SK-N-SH (cell line): ENCODE results near the gene LEMD1. TPM values are rescaled to one million over a fixed set of nuclear protein-coding genes. Genes with fewer than 3 reads are reported as not detected.

Experiments used
- CTCF ChIA-PET: fragments of 300-600, 350-600 bp; formaldehyde crosslinking; extraction: SDS; loops from one replicate; lab custom pipeline; 2021; lab: Yijun Ruan, JAX
- POLR2A ChIA-PET: fragments of 350-600 bp; sonication (Branson Sonifier 250); formaldehyde crosslinking; extraction: SDS; loops from one replicate; lab custom pipeline; 2020; ENCODE audit warnings: antibody characterized with exemption, inconsistent platforms; lab: Yijun Ruan, JAX
- DNase-seq: peaks from one replicate; pipeline ENCODE4 v3.0.0; 2012
- H2AFZ ChIP-seq: fragments of 200-600 bp; sonication (generic); 2 replicates; pipeline ENCODE4 v1.8.1; 2016; ENCODE audit warnings: antibody characterized with exemption, mild to moderate bottlenecking, low read depth
- H3F3A ChIP-seq: fragments of 200-600 bp; sonication (generic); replicated peaks from 2 replicates; pipeline ENCODE3; 2016; ENCODE audit warnings: antibody characterized with exemption, mild to moderate bottlenecking; ENCODE audit not compliant: insufficient read depth
- H3K27ac ChIP-seq, 2 experiments: fragments of 200-500 bp in 1 of 2; fragments of 200-600 bp in 1 of 2; sonication (Bioruptor generic) in 1 of 2; sonication (generic), shearing (Covaris generic) in 1 of 2; 2 replicates each; pipeline versions ENCODE4 v1.5.1 to v1.6.1; 2014 to 2016; ENCODE audit warnings: low read depth in 2 of 2, inconsistent platforms in 1 of 2, low read length in 1 of 2, mild to moderate bottlenecking in 1 of 2, mixed read lengths in 1 of 2
- H3K27me3 ChIP-seq: fragments of 200-600 bp; sonication (generic), shearing (Covaris generic); 2 replicates; pipeline ENCODE4 v1.6.1; 2016; ENCODE audit warnings: mixed run types; ENCODE audit not compliant: insufficient read depth
- H3K36me3 ChIP-seq, 2 experiments: fragments of 200-500 bp in 1 of 2; fragments of 200-600 bp in 1 of 2; sonication (Bioruptor generic) in 1 of 2; sonication (generic) in 1 of 2; replicated peaks in 1 of 2; 2 replicates each; pipeline versions ENCODE3 to v1.5.1; 2014 to 2016; ENCODE audit warnings: low read length in 1 of 2, mild to moderate bottlenecking in 1 of 2; ENCODE audit not compliant: insufficient read depth in 2 of 2, control insufficient read depth in 1 of 2
- H3K4me1 ChIP-seq, 2 experiments: fragments of 200-500 bp in 1 of 2; fragments of 200-600 bp in 1 of 2; sonication (Bioruptor generic) in 1 of 2; sonication (generic), shearing (Covaris generic) in 1 of 2; 2 replicates each; pipeline versions ENCODE4 v1.5.1 to v1.6.1; 2014 to 2016; ENCODE audit warnings: low read depth in 1 of 2, low read length in 1 of 2, mixed run types in 1 of 2; ENCODE audit not compliant: insufficient read depth in 2 of 2, control insufficient read depth in 1 of 2
- H3K4me2 ChIP-seq: fragments of 200-600 bp; sonication (generic), shearing (Covaris generic); 2 replicates; pipeline ENCODE4 v1.6.1; 2017; ENCODE audit warnings: mixed run types
- H3K4me3 ChIP-seq, 2 experiments: fragments of 200-500 bp in 1 of 2; fragments of 200-600 bp in 1 of 2; sonication (Bioruptor generic) in 1 of 2; sonication (generic), shearing (Covaris generic) in 1 of 2; 2 replicates each; pipeline versions ENCODE4 v1.5.1 to v1.8.1; 2014 to 2016; ENCODE audit warnings: low read depth in 2 of 2, inconsistent platforms in 1 of 2, low read length in 1 of 2, mild to moderate bottlenecking in 1 of 2, mixed read lengths in 1 of 2, moderate library complexity in 1 of 2
- H3K79me2 ChIP-seq: fragments of 200-600 bp; sonication (generic); 2 replicates; pipeline ENCODE4 v1.8.1; 2017; ENCODE audit warnings: mild to moderate bottlenecking; ENCODE audit not compliant: insufficient read depth
- H3K9ac ChIP-seq: fragments of 200-600 bp; sonication (generic); 2 replicates; pipeline ENCODE4 v1.6.1; 2017; ENCODE audit warnings: mixed run types
- H3K9me2 ChIP-seq: fragments of 200-600 bp; sonication (generic); 2 replicates; pipeline ENCODE4 v1.6.1; 2017; ENCODE audit warnings: mixed run types
- H3K9me3 ChIP-seq: fragments of 200-600 bp; sonication (generic); 2 replicates; pipeline ENCODE4 v1.6.1; 2017; ENCODE audit warnings: mixed run types, mild to moderate bottlenecking, moderate library complexity
- H4K20me1 ChIP-seq: fragments of 200-600 bp; sonication (generic); 2 replicates; pipeline ENCODE4 v1.6.1; 2017; ENCODE audit warnings: mild to moderate bottlenecking, mixed run types; ENCODE audit not compliant: insufficient read depth
- ELF1 ChIP-seq: IDR thresholded peaks from 2 replicates; pipeline ENCODE4 v1.4.0; 2012
- EZH2phosphoT487 ChIP-seq: fragments of 200-600 bp; sonication (generic); IDR thresholded peaks from 2 replicates; pipeline ENCODE4 v1.6.1; 2017; ENCODE audit warnings: low read depth, mixed run types, mild to moderate bottlenecking, antibody characterized with exemption, moderate library complexity, borderline replicate concordance
- FOXM1 ChIP-seq: IDR thresholded peaks from 2 replicates; pipeline ENCODE4 v1.4.0; 2012; ENCODE audit warnings: low read depth, mild to moderate bottlenecking
- GABPA ChIP-seq: IDR thresholded peaks from 2 replicates; pipeline ENCODE4 v1.4.0; 2012; ENCODE audit warnings: low read depth, mild to moderate bottlenecking
- MEF2A ChIP-seq: IDR thresholded peaks from 2 replicates; pipeline ENCODE4 v1.4.0; 2012; ENCODE audit warnings: low read depth, borderline replicate concordance
- NFIC ChIP-seq: IDR thresholded peaks from 2 replicates; pipeline ENCODE4 v1.4.0; 2012; ENCODE audit warnings: borderline replicate concordance
- POLR2AphosphoS5 ChIP-seq: IDR thresholded peaks from 2 replicates; pipeline ENCODE4 v1.6.1; 2012; ENCODE audit warnings: low read depth, low read length
- RCOR1 ChIP-seq: fragments of 150-350 bp; IDR thresholded peaks from 2 replicates; pipeline ENCODE4 v1.6.1; 2017; ENCODE audit warnings: antibody characterized with exemption, low read length
- SIN3A ChIP-seq: IDR thresholded peaks from 2 replicates; pipeline ENCODE4 v1.6.1; 2012; ENCODE audit warnings: low read depth, mild to moderate bottlenecking, low read length, moderate library complexity, borderline replicate concordance
- YY1 ChIP-seq: IDR thresholded peaks from 2 replicates; pipeline ENCODE4 v1.4.0; 2012; ENCODE audit warnings: low read depth, mild to moderate bottlenecking
- WGBS: methylation state at CpG from one replicate; pipeline ENCODE4 v1.1.6; 2017; ENCODE audit warnings: low lambda C conversion rate; 5-methylcytosine and 5-hydroxymethylcytosine counted together
- polyA plus RNA-seq, 3 experiments: library from polyadenylated mRNA; depleted of rRNA; stranded (reverse); fragments of >200 nt; gene quantifications; 2 replicates each; pipeline ENCODE4 v1.2.3, GENCODE V29; 2012
- TF ChIP-seq, protein P1 (sequence below): IDR thresholded peaks from 2 replicates; pipeline ENCODE4 v1.4.0; 2012; ENCODE audit warnings: low read depth, borderline replicate concordance
- TF ChIP-seq, protein P2 (sequence below): fragments of 150-350 bp; IDR thresholded peaks from 2 replicates; pipeline ENCODE4 v1.6.1; 2017; ENCODE audit warnings: antibody characterized with exemption, low read length, low read depth, borderline replicate concordance
- TF ChIP-seq, protein P3 (sequence below): IDR thresholded peaks from 2 replicates; pipeline ENCODE4 v1.4.0; 2012; ENCODE audit warnings: low read depth, borderline replicate concordance
- TF ChIP-seq, protein P4 (sequence below): fragments of 200-600 bp; sonication (generic); IDR thresholded peaks from 2 replicates; pipeline ENCODE4 v1.6.1; 2017; ENCODE audit warnings: antibody characterized with exemption, mild to moderate bottlenecking, moderate library complexity

Gene LEMD1
- polyA plus RNA-seq, 1 of the 3 experiments (the other 2 are of a cell fraction): not detected

DNA sequence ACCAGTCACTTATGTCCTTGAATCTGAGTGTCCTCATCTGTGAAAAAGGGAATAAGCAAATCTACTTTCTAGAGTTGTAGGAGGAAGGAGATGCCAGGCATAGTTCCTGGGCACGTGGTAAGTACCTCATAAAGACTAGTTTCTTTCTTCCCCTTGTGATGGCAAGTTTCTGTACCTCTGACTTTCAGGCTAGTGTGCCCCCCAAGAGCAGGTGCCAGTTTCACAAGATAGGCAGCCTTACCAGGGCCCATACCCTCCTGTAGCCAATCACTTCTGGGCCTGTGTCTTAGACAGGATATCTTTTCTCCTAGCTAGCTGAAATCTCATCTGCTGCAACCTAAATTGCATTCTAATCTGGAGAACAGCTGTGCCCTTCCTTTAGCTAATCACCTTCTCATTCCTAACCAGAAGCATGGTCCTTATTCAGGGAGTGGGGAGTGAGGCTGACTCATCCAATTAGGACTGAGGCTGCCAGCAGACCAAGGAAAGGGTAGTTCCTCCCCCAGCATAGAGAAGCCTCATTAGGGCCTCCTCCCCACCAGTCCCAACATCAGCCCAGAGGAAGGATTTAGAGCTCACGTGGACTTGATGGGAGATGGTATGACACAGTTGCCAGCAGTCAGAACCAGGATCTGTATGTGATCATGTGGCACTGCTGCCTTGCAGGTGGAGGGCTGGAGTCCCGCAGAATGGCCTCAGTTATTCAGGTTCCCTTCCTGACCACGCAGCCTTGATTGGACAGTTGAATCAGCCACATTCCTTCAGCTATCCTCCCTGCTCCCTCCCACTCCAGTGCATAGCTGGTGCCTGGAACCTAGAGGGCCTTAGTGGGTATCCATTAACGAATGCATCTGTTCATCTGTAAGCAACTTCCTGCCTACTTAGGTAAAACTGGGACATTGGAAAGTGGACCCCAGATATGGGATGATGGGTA lies 73.0 kb downstream of the LEMD1 start (continued):
- TF ChIP-seq, protein P1, sequence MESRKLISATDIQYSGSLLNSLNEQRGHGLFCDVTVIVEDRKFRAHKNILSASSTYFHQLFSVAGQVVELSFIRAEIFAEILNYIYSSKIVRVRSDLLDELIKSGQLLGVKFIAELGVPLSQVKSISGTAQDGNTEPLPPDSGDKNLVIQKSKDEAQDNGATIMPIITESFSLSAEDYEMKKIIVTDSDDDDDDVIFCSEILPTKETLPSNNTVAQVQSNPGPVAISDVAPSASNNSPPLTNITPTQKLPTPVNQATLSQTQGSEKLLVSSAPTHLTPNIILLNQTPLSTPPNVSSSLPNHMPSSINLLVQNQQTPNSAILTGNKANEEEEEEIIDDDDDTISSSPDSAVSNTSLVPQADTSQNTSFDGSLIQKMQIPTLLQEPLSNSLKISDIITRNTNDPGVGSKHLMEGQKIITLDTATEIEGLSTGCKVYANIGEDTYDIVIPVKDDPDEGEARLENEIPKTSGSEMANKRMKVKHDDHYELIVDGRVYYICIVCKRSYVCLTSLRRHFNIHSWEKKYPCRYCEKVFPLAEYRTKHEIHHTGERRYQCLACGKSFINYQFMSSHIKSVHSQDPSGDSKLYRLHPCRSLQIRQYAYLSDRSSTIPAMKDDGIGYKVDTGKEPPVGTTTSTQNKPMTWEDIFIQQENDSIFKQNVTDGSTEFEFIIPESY: no peak
- TF ChIP-seq EZH2phosphoT487 (no peak), POLR2AphosphoS5 (no peak), RCOR1 (no peak)
- TF ChIP-seq, protein P2, sequence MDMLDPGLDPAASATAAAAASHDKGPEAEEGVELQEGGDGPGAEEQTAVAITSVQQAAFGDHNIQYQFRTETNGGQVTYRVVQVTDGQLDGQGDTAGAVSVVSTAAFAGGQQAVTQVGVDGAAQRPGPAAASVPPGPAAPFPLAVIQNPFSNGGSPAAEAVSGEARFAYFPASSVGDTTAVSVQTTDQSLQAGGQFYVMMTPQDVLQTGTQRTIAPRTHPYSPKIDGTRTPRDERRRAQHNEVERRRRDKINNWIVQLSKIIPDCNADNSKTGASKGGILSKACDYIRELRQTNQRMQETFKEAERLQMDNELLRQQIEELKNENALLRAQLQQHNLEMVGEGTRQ: no peak
- TF ChIP-seq, protein P3, sequence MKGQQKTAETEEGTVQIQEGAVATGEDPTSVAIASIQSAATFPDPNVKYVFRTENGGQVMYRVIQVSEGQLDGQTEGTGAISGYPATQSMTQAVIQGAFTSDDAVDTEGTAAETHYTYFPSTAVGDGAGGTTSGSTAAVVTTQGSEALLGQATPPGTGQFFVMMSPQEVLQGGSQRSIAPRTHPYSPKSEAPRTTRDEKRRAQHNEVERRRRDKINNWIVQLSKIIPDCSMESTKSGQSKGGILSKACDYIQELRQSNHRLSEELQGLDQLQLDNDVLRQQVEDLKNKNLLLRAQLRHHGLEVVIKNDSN: no peak

DNA sequence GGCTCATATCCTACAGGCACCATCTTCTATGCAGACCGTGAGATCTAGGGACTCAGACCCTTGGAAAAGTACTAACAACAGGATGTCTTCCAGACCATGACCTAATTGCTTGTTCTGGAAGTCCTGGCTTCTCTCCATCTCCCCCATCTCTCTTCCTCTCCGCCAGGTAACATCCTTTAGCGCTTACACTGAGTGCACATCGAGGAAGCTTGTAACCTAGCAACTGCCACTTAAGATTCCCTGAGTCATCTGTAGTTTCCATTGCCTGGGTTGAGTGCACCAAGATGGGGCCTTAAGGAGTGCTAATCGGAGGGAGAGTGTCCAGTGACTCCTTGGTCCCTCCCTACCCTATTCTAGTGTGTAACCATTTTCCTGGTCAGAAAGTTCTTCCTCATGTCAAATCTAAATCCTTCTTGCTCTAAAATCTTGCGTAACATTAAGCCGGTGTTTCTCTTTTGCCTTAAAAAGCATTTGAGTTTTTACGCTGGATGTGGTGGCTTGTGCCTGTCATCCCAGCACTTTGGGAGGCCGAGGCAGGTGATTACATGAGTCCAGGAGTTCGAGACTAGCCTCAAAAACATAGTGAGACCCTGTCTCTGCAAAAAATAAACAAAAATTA lies 74.8 kb downstream of the LEMD1 start:
- no peak overlapping the region for H2AFZ ChIP-seq
- no peak overlapping the region for H3K9ac ChIP-seq
- 72% methylated on average over 10 of the region's 10 CpGs for WGBS
- DNase-seq: no peak
- no peak for TF ChIP-seq FOXM1
- TF ChIP-seq YY1: no peak
- TF ChIP-seq, protein P2: no peak
- no peak for TF ChIP-seq GABPA
- TF ChIP-seq SIN3A: no peak
- TF ChIP-seq, protein P4, sequence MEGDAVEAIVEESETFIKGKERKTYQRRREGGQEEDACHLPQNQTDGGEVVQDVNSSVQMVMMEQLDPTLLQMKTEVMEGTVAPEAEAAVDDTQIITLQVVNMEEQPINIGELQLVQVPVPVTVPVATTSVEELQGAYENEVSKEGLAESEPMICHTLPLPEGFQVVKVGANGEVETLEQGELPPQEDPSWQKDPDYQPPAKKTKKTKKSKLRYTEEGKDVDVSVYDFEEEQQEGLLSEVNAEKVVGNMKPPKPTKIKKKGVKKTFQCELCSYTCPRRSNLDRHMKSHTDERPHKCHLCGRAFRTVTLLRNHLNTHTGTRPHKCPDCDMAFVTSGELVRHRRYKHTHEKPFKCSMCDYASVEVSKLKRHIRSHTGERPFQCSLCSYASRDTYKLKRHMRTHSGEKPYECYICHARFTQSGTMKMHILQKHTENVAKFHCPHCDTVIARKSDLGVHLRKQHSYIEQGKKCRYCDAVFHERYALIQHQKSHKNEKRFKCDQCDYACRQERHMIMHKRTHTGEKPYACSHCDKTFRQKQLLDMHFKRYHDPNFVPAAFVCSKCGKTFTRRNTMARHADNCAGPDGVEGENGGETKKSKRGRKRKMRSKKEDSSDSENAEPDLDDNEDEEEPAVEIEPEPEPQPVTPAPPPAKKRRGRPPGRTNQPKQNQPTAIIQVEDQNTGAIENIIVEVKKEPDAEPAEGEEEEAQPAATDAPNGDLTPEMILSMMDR: no peak
- TF ChIP-seq ELF1: no peak
- TF ChIP-seq NFIC: no peak
- no peak for TF ChIP-seq MEF2A
- H3K4me2 ChIP-seq: no peak overlapping the region
- POLR2A ChIA-PET: no interaction called here
- H3K9me3 ChIP-seq: no peaks in the 10 kb centered on the region
- no peaks in the 10 kb centered on the region for H3K79me2 ChIP-seq
- H3K4me1 ChIP-seq: peaks cover 0 to 8% of the 10 kb centered on the region in 2 experiments; a peak in 1 of 4 replicates
- CTCF ChIA-PET: interaction anchor here (1.2 to 9.5 kb wide), 5 partner anchors 11 to 182 kb away, joined by 3 to 79 read pairs (median 8); no protein-coding TSS in a partner anchor
- H3K36me3 ChIP-seq: no peaks in the 10 kb centered on the region
- no peak overlapping the region for H3K27ac ChIP-seq
- no peaks in the 10 kb centered on the region for H3F3A ChIP-seq
- no peak overlapping the region for H3K4me3 ChIP-seq
- no peaks in the 10 kb centered on the region for H3K9me2 ChIP-seq
- peaks cover 11% of the 10 kb centered on the region; the same call in 1 of the 2 replicates for H3K27me3 ChIP-seq
- H4K20me1 ChIP-seq: no peaks in the 10 kb centered on the region
